Measurements from ENCODE around the gene SSR1. TPM values are rescaled to one million over a fixed set of nuclear protein-coding genes. Genes with fewer than 3 reads are reported as not detected.

SSR1 gene
- total RNA-seq, 1 experiment from 2014 or later = 102 TPM

DNA sequence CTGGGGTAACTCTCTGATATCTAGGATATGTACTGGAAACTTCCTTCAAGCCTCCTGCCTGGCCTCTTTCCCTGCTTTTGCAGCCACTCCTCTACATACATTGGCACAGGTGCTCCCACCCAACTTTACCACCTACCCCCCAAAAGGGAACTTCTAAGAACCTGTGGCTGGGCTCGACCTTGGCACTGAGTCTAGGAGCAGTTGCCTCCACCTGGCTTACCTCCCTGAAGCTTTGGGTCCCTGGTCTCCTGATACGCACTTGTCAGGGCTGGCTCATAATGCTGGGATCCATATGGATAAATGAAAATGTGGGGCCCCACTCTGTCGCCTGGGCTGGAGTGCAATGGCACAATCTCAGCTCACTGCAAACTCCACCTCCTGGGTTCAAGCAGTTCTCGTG lies 56.2 kb downstream of the SSR1 start:
- no peak overlapping the region for H3T11ph ChIP-seq (ENCODE audit: low read length)
- H3K4me3 Mint-ChIP-seq = no peak overlapping the region
- H3K9me3 ChIP-seq (ENCODE audit: control insufficient read depth, low read depth, low read length) = no peaks in the 10 kb centered on the region
- H2BK20ac ChIP-seq (ENCODE audit: low read depth, low read length, poor library complexity, severe bottlenecking) = no peak overlapping the region
- H3K27me3 ChIP-seq (ENCODE audit: insufficient read depth, low read length) = no peaks in the 10 kb centered on the region; the same call in 1 of the 2 replicates
- no peaks in the 10 kb centered on the region for H3K79me1 ChIP-seq (ENCODE audit: insufficient read depth, low read depth, low read length, poor library complexity, severe bottlenecking)
- H3K4ac ChIP-seq (ENCODE audit: low read depth, low read length) = no peak overlapping the region
- H2AFZ ChIP-seq (ENCODE audit: low read length) = no peak overlapping the region
- no peaks in the 10 kb centered on the region for H4K20me1 ChIP-seq (ENCODE audit: control insufficient read depth, insufficient read depth, insufficient read length)
- no peak overlapping the region for H4K8ac ChIP-seq (replicated peaks; ENCODE audit: insufficient read length, low read depth, low read length)
- H3K9me3 Mint-ChIP-seq = peaks cover 17 to 21% of the 10 kb centered on the region in 2 experiments
- no peak overlapping the region for H3K23ac ChIP-seq (ENCODE audit: insufficient read length, low read depth, low read length)
- TF ChIP-seq CTCF (conservative IDR thresholded peaks at IDR 0.05) = no peak
- no peak overlapping the region for H2BK12ac ChIP-seq (ENCODE audit: insufficient read length, low read depth, low read length)
- no peak overlapping the region for H3K4me2 ChIP-seq (ENCODE audit: insufficient read depth, insufficient read length, low read length)
- peaks cover 8 to 20% of the 10 kb centered on the region in 2 experiments for H3K4me1 Mint-ChIP-seq
- peaks cover 16% of the 10 kb centered on the region for H3K27me3 Mint-ChIP-seq (ENCODE audit: low read depth)
- peaks cover 3% of the 10 kb centered on the region for H3K23me2 ChIP-seq (ENCODE audit: insufficient read length, low read depth, low read length, poor library complexity, severe bottlenecking)
- no peak overlapping the region for H3K18ac ChIP-seq (ENCODE audit: insufficient read length, low read depth, low read length)
- WGBS (ENCODE audit: extremely low coverage, insufficient read length, low lambda C conversion rate) = no CpG with 5 or more reads among the region's 4 CpGs
- H2BK5ac ChIP-seq (ENCODE audit: insufficient read length, low read length) = no peak overlapping the region
- H2AK5ac ChIP-seq (ENCODE audit: insufficient read length, low read length) = no peak overlapping the region
- H4K5ac ChIP-seq (ENCODE audit: insufficient read length, low read depth, low read length) = no peak overlapping the region
- no peak overlapping the region for H2BK15ac ChIP-seq (ENCODE audit: low read depth, low read length)
- no peak overlapping the region for H3K9ac ChIP-seq (ENCODE audit: extremely low read depth, insufficient read length, low read length)
- peaks cover 3 to 12% (median 11%) of the 10 kb centered on the region in 3 experiments; a peak in 5 of 7 replicates for H3K36me3 Mint-ChIP-seq (ENCODE audit: insufficient read depth in 1 of 3, low read depth in 3 of 3)
- H3K56ac ChIP-seq (ENCODE audit: insufficient read length, low read depth, low read length) = no peak overlapping the region
- H3K27ac Mint-ChIP-seq = no peak overlapping the region
- no peak overlapping the region for H3K14ac ChIP-seq (ENCODE audit: insufficient read depth, low read length)
- no peak for DNase-seq
- H3K79me2 ChIP-seq (ENCODE audit: insufficient read depth, low read length) = no peaks in the 10 kb centered on the region
- no peaks in the 10 kb centered on the region; the same call in 1 of the 2 replicates for H3K4me1 ChIP-seq (ENCODE audit: insufficient read depth, low read length)
- H3K27ac ChIP-seq (ENCODE audit: insufficient read length, low read depth, low read length) = no peak overlapping the region
- H4K91ac ChIP-seq (ENCODE audit: insufficient read length, low read depth, low read length) = no peak overlapping the region
- no peak overlapping the region for H2BK120ac ChIP-seq (ENCODE audit: low read depth, low read length, poor library complexity, severe bottlenecking)

Data from H9 (cell line).